GM13976 (cell line): ENCODE measurements around the gene ADCY7.

Source experiments
- DNase-seq: peaks from one replicate; pipeline ENCODE4 v3.0.0; 2012; ENCODE audit warnings: low spot score
- CTCF ChIP-seq: IDR thresholded peaks from 2 replicates; pipeline ENCODE4 v1.5.1; 2012; ENCODE audit warnings: borderline replicate concordance, mild to moderate bottlenecking; ENCODE audit not compliant: insufficient read depth; ENCODE audit errors: extremely low read depth, missing control alignments, control extremely low read depth
- in situ Hi-C: fragments of 300-500 bp; cut with MboI; formaldehyde crosslinking; loops from one replicate; pipeline ENCODE4 v1.12.0; 2022; ENCODE audit warnings: low sequenced_read_pairs, mixed read lengths, inconsistent platforms; ENCODE audit not compliant: unreplicated experiment

ADCY7 gene

DNA sequence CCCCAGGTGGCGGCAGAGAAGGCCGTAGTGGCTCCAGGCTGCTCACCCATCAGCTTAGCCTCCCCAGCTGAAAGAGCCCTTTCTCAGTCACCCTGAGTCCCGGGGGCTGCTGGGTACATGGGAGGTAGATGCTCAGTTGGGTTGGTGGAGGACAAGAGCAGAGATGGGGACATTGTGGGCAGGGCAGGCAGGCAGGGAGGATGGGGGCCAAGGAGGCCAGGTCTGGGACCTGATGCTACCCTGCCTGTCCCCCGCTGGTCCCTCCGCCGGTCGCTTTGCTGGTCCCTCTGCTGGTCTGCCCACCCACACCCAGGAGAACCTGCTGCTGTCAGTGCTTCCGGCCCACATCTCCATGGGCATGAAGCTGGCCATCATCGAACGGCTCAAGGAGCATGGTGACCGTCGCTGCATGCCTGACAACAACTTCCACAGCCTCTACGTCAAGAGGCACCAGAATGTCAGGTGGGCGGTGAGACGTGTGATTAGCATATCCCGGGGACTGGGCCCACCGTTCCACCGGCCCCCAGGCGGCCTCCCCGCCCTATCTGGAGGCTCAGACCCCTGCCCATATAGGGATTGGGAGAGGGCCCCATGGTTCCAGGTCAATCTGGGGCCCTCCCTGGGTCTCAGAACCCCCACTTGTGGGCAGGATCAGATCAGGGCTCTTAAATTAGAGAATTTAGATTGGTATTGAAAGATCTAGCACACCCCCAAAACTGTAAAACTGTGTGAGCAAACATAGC, 26.9 kb downstream of the ADCY7 start:
- in situ Hi-C loops, result no loop called here
- no peak for TF ChIP-seq CTCF
- no peak for DNase-seq

- no peak for TF ChIP-seq CTCF
- DNase-seq, result no peak
- in situ Hi-C loops, result no loop called here
Observed at GRCh38 chr16:50293994-50294855, 27.9 kb downstream of the ADCY7 start.

DNA sequence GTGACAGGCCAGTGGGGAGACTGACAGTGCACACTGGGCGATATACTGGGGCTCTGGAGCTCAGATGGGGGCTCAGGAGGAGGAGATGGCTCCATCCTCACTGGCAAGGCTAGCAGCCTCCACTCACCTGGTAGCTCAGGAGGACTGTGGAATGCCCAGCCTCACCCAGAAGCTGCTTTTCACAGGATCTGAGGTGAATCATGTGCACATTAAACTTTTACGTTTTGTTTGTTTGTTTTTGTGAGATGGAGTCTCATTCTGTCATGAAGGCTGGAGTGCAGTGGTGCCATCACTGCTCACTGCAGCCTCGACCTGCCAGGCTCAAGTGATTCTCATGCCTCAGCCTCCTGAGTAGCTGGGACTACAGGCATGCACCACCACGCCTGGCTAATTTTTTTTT, 28.6 kb downstream of the ADCY7 start:
- no peak for TF ChIP-seq CTCF
- in situ Hi-C loops, result no loop called here
- no peak for DNase-seq

DNA sequence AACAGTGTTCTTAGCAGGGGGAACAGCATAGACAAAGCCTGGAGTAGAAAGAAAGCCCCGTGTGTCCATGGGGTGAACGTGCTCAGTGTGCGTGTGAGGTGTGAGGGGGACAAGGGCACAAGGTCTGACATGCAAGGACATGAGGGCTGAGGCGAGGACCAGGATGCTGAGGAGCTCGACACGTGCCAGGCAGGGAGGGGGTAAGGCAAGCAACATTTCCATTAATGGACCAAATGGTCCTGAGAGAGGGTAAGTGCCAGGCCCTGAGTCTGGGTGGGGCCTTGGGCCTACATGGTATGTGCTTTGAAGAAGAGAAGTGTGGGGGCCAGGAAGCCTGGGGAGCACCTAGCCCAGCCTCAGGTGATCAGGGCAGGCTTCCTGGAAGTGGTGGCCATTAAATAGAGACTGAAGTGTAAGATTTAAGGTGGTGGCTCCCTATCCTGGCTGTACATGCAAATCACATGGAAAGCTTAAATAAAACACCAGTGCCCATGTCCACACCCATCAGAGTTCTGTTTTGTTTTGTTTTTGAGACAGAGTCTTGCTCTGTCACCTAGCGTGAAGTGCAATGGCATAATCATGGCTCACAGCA, 29.3 kb downstream of the ADCY7 start:
- DNase-seq, result no peak
- in situ Hi-C loops, result no loop called here
- TF ChIP-seq CTCF, result no peak

DNA sequence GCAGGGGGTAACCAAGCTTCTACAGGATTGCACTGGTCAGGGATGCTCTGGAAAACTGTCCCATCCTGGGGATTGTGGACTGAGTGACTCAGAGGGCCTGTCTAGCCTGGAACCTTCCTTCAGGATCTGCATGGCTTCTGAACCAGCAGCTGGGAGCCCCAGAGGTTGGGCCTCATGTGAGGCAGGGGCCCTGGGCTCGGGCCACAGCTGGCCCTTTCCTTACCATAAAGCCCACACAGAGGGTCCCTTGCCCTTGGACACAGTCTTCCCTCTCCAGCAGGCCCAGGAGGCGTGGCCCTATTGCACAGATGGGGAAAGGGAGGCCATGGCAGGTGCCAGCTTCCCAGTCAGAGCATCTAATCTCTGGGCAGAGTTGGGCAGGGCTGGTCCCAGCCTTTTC, 30.5 kb downstream of the ADCY7 start:
- in situ Hi-C loops, result no loop called here
- DNase-seq, result no peak
- no peak for TF ChIP-seq CTCF

DNA sequence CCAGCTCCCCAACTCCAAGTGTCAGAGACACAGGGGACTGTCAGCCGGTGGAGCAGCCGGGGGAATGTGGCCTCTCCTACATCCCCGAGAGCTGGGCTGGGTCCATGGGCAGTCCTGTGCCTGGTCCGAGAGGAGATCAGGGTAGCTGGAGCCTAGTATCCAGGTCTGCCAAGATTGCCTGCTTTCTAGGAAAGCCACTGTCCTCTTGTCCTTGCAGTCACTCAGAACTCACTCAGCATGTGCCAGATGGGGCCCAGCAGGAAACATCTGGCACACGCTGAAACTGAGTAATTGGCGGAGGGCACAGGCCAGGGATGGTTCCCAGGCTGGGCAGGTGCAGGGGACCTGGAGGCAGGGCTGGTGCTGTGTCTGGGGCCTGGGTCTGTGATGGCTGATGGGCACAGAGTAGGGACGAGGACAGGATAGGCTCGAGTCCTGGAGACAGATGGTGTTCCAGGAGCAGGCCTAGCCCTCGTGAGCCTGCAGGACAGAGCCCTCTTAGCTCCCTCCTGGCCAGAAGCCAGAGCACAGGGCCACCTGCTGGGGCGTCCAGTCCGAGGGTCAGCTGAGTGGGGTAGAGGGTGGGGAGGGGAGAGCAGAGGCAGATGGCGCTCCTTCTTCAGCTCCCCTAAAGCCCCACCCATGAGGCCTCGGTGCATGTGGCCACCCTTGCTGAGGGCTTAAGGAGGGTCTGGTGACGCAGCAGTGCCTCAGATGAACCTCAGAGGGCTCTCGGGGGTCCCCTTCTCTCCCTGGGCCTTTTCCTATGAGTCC, 31.1 kb downstream of the ADCY7 start:
- in situ Hi-C loops, result no loop called here
- DNase-seq, result no peak
- TF ChIP-seq CTCF, result no peak
